OCI-LY7 (cell line): ENCODE measurements around the gene JAKMIP2. TPM values are rescaled to one million over a fixed set of nuclear protein-coding genes. Genes with fewer than 3 reads are reported as not detected.

Experiments used
- Bru-seq: library from RNA; stranded (reverse); fragments of 400-500 nt; gene quantifications from one replicate; lab custom pipeline; 2021; lab: Mats Ljungman, UMichigan
- BruChase-seq, 2 experiments: library from RNA; stranded (reverse); fragments of 400-500 nt; gene quantifications; one replicate each; lab custom pipeline; 2021; lab: Mats Ljungman, UMichigan
- BruUV-seq: library from RNA; stranded (reverse); fragments of 400-500 nt; replicated peaks from 2 replicates; lab custom pipeline; 2021; lab: Mats Ljungman, UMichigan
- CTCF ChIA-PET: fragments of 300-600 bp; sonication (Branson Sonifier 250); formaldehyde crosslinking; loops from one replicate; lab custom pipeline; 2022; ENCODE audit warnings: antibody characterized with exemption; ENCODE audit not compliant: unreplicated experiment; lab: Charles Lee
- POLR2A ChIA-PET: fragments of 300-600 bp; sonication (Branson Sonifier 250); formaldehyde crosslinking; loops from one replicate; lab custom pipeline; 2022; ENCODE audit warnings: antibody characterized with exemption; lab: Charles Lee
- DNase-seq: peaks from one replicate; pipeline ENCODE4 v3.0.0-alpha.2; 2015; ENCODE audit warnings: low spot score
- H2AFZ ChIP-seq: fragments of 200-600 bp; sonication (generic), shearing (Covaris generic); 2 replicates; pipeline ENCODE4 v1.6.1; 2014; ENCODE audit warnings: mild to moderate bottlenecking, antibody characterized with exemption, low read length, moderate library complexity
- H3K27ac ChIP-seq: fragments of 200-600 bp; sonication (generic); 2 replicates; pipeline ENCODE4 v1.5.1; 2014; ENCODE audit warnings: mixed run types, low read depth, mild to moderate bottlenecking, moderate library complexity, low read length, inconsistent platforms; ENCODE audit not compliant: poor library complexity, severe bottlenecking
- H3K36me3 ChIP-seq: fragments of 200-600 bp; sonication (generic); 2 replicates; pipeline ENCODE4 v1.6.1; 2014; ENCODE audit warnings: mild to moderate bottlenecking, antibody characterized with exemption, low read length, moderate library complexity, mixed read lengths; ENCODE audit not compliant: insufficient read depth
- H3K4me1 ChIP-seq: fragments of 200-600 bp; sonication (generic); 2 replicates; pipeline ENCODE4 v1.5.1; 2014; ENCODE audit warnings: mild to moderate bottlenecking, low read length; ENCODE audit not compliant: insufficient read depth, poor library complexity, severe bottlenecking
- H3K4me2 ChIP-seq: fragments of 200-600 bp; sonication (generic); 2 replicates; pipeline ENCODE4 v1.6.1; 2014; ENCODE audit warnings: mild to moderate bottlenecking, low read length
- H3K4me3 ChIP-seq: fragments of 200-600 bp; sonication (generic); 2 replicates; pipeline ENCODE4 v1.5.1; 2014; ENCODE audit warnings: mild to moderate bottlenecking, low read depth, low read length; ENCODE audit not compliant: poor library complexity, severe bottlenecking
- H3K79me2 ChIP-seq: fragments of 200-600 bp; sonication (generic); 2 replicates; pipeline ENCODE4 v1.6.1; 2016; ENCODE audit warnings: low read depth, mild to moderate bottlenecking, low read length, moderate library complexity, mixed read lengths; ENCODE audit not compliant: insufficient read depth
- H3K9me2 ChIP-seq: fragments of 200-600 bp; sonication (generic); 2 replicates; pipeline ENCODE4 v1.6.1; 2016; ENCODE audit warnings: mild to moderate bottlenecking, low read length, mixed read lengths; ENCODE audit not compliant: insufficient read depth
- H3K9me3 ChIP-seq: fragments of 200-600 bp; sonication (generic); 2 replicates; pipeline ENCODE4 v1.6.1; 2014; ENCODE audit warnings: mild to moderate bottlenecking, mixed run types, low read length, mixed read lengths
- H4K20me1 ChIP-seq: fragments of 200-600 bp; sonication (generic); 2 replicates; pipeline ENCODE4 v1.6.1; 2014; ENCODE audit warnings: mild to moderate bottlenecking, antibody characterized with exemption, low read length, moderate library complexity, mixed read lengths; ENCODE audit not compliant: insufficient read depth
- CTCF ChIP-seq: fragments of 200-600 bp; sonication (generic); conservative IDR thresholded peaks from 2 replicates; pipeline ENCODE4 v1.5.1; 2014; ENCODE audit warnings: mild to moderate bottlenecking, antibody characterized with exemption, low read length, moderate library complexity, mixed read lengths
- EZH2phosphoT487 ChIP-seq: fragments of 200-600 bp; sonication (generic); IDR thresholded peaks from 2 replicates; pipeline ENCODE4 v1.6.1; 2018; ENCODE audit warnings: low read depth, borderline replicate concordance, mild to moderate bottlenecking, mixed run types, antibody characterized with exemption, low read length, moderate library complexity, mixed read lengths
- intact Hi-C: fragments of 100-400 bp; cut with micrococcal nuclease; formaldehyde crosslinking; loops from one replicate; pipeline ENCODE4 v1.10.0; 2022; ENCODE audit not compliant: unreplicated experiment
- long read RNA-seq: library from polyadenylated mRNA; stranded (forward); transcript quantifications from one replicate; pipeline ENCODE4 v2.0.0, GENCODE V29; 2022
- total RNA-seq, 2 experiments: library from RNA; depleted of rRNA in 1 of 2; stranded (reverse); fragments of >200 nt in 1 of 2; shearing (Covaris generic) in 1 of 2; gene quantifications; 2 replicates each; pipeline ENCODE4 v1.2.3, GENCODE V29; 2014 to 2022

The JAKMIP2 gene
- 4.0 and 6.2 TPM in 2 replicates for total RNA-seq (2014; rRNA removed; shearing (Covaris generic))
- total RNA-seq (2022) = 14.0 and 14.5 TPM in 2 replicates
- percentile 64 among the genes with signal in this experiment for Bru-seq, nascent RNA
- percentile 52 among the genes with signal in this experiment for BruChase-seq, experiment 1, labeled RNA remaining after a 6-hour chase
- percentile 58 among the genes with signal in this experiment for BruChase-seq, experiment 2, labeled RNA remaining after a 2-hour chase
- long read RNA-seq, full-length matches to known transcripts = 13 of 21 reads
- long read RNA-seq, partial matches to known transcripts = 2 of 21 reads
- long read RNA-seq, other reads (novel, unspliced or antisense) = 6 of 21 reads

- H4K20me1 ChIP-seq = no peaks in the 10 kb centered on the region
- H3K79me2 ChIP-seq = peaks cover 21% of the 10 kb centered on the region; the same call in 1 of the 2 replicates
- ChIA-PET POLR2A (interaction anchor here (0.7 to 1.7 kb wide), 21 partner anchors 8 to 1814 kb away, joined by 3 to 15 read pairs (median 4); no protein-coding TSS in a partner anchor), CTCF (interaction anchor here (0.8 to 1.0 kb wide), 2 partner anchors 23 to 43 kb away, joined by 4 read pairs; no protein-coding TSS in a partner anchor)
- H3K9me3 ChIP-seq = no peaks in the 10 kb centered on the region
- H3K4me1 ChIP-seq = peaks cover 29% of the 10 kb centered on the region
- H3K9me2 ChIP-seq = no peaks in the 10 kb centered on the region
- peak within 1 kb of the TSS; percentile 94 for H2AFZ ChIP-seq
- DNase-seq = peak; percentile 97
- TF ChIP-seq EZH2phosphoT487 (no peak), CTCF (peak; percentile 64)
- H3K27ac ChIP-seq = peak within 1 kb of the TSS; percentile 85
- intact Hi-C loops = loop anchor here (1.0 kb wide), 1 partner anchor 23 kb away; no protein-coding TSS in a partner anchor
- TSS peak; percentile 80 for BruUV-seq
- peak within 1 kb of the TSS; percentile 76 for H3K4me2 ChIP-seq
- H3K36me3 ChIP-seq = no peaks in the 10 kb centered on the region; the same call in 1 of the 2 replicates
- peak within 1 kb of the TSS; percentile 79 for H3K4me3 ChIP-seq
These were observed at the start of gene JAKMIP2 for GRCh38 chr5:147782110-147783028. TSS of gene JAKMIP2 (minus strand) at chr5:147782728. CDS start at chr5:147671806, 110,922 bp downstream.

GRCh38 chr5:147831465-147831864 lies 48.9 kb upstream of the JAKMIP2 start, which contains the start of gene SPINK1:
TSS of gene SPINK1 (minus strand) at chr5:147831671. CDS start at chr5:147831577, 94 bp downstream.
- Histone ChIP-seq H3K79me2 (no peaks in the 10 kb centered on the region), H3K9me2 (no peaks in the 10 kb centered on the region), H3K36me3 (no peaks in the 10 kb centered on the region), H4K20me1 (no peaks in the 10 kb centered on the region), H2AFZ (no peak within 1 kb of the TSS), H3K4me2 (no peak within 1 kb of the TSS), H3K9me3 (no peaks in the 10 kb centered on the region), H3K27ac (no peak within 1 kb of the TSS), H3K4me1 (no peaks in the 10 kb centered on the region), H3K4me3 (no peak within 1 kb of the TSS)
- no TSS peak for BruUV-seq
- no peak for DNase-seq
- CTCF ChIA-PET = no interaction called here
- intact Hi-C loops = no loop called here
- no peak for TF ChIP-seq EZH2phosphoT487
- TF ChIP-seq CTCF = no peak
- POLR2A ChIA-PET = no interaction called here
